CD4-positive, alpha-beta T cell treated with Interleukin-6 for 4 hours (primary cell): ENCODE results near the gene MAPK6.

Source experiments
- DNase-seq: peaks from one replicate; pipeline ENCODE4 v3.0.0-alpha.2; 2020; ENCODE audit warnings: mixed read lengths

The MAPK6 gene

DNA sequence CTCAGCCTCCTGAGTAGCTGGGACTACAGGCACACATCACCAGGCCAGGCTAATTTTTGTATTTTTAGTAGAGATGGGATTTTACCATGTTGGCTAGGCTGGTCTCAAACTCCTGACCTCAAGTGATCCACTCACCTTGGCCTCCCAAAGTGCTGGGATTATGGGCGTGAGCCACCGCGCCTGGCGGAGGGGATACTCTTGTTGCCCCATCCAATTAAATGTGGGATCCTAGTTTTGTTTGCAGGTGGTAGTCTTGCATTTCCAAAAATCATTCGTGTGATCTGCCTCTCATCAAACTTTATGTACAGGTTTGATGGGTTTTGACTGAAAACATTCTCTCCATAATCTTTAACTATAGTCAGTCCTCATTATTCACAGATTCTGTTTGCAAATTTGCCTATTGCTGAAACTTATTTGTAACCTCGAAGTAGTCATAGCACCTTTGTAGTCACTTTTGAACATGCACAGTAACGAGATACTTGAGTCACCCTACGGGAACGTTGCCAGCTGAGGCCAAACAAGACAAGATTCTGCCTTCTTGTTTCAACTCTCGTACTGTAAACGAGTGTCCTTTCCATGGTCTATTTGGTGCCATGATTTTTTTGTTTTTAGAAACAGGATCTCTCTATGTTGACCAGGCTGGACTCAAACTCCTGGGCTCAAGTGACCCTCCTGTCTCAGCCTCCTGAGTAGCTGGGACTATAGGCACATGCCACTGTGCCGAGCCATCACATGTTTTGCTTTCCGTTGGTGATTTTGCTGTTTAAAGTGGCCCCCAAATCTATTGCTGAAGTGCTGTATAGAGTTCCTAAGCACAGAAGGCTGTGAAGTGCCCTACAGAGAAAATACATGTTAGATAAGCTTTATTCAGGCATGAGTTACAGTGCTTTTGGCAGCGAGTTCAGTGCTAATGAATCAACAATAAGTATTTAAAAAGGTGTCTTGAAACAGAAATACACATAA lies 8.1 kb upstream of the MAPK6 start:
- no peak for DNase-seq

DNA sequence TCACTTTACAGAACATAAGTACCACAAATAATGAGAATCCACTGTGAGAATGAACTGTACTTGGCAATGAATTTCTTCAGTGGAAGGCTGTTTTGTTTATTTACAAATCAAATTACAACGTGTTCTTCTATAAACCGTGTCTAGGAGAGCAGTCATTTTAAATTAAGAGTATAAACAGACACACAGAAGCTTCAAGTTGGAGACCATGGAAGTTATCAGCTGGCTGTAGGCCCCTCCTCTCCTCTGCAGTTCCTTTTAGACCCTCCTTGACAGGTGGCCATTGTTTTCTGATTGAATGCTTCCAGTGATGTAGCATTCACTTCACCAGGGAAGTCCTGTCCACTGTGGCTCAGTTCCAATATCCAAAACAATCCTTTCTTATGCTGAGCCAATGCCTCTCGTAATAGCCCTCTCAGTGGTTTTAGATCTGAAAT lies 7.3 kb upstream of the MAPK6 start:
- no peak for DNase-seq

DNA sequence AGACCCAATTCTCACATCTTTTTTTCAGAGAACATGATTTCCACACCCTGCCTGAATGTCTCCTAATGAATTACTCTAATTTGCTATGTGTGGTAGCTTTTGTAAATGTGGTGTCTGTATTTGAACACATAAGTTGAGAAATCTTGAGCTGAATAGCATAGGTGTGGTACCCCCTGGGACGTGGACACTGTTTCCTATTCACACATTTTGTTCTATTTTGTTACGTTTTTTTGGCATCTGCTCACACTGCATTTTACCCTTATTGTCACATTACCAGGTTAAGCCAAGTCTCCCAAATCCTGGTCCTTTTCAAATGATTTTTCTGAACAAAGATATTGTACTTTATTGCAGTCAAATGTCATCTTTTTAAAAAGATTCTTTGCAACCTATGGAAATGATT lies 6.8 kb upstream of the MAPK6 start:
- no peak for DNase-seq

DNA sequence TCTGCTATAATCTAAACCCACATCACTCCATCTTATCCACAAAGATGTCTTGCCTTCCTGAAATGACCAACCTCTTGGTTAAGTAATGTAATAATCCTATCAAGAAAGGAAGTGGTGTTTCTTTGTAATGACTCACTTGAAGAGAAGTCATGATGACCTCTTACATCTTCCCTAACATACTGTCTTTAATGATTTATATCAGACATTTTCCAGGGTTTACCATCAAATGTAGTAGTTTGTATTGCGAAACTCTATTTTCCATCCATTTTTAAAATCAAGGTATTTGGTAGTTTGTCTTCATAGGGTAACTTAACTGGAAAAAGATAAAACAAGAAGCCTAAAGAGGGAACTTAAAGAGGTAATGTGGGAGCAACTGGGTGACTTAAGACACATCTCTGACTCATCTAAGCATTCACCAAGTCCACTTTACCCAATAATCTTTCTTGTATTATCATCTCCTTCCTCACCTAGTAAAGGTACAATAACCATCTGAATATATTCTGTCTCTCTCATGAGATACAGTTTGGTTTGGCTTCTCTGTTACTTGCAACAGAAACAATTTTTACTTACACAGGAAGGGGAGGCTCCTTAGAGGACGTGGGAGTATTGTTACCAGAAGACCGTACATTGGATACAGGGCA lies 5.7 kb upstream of the MAPK6 start:
- no peak for DNase-seq

DNA sequence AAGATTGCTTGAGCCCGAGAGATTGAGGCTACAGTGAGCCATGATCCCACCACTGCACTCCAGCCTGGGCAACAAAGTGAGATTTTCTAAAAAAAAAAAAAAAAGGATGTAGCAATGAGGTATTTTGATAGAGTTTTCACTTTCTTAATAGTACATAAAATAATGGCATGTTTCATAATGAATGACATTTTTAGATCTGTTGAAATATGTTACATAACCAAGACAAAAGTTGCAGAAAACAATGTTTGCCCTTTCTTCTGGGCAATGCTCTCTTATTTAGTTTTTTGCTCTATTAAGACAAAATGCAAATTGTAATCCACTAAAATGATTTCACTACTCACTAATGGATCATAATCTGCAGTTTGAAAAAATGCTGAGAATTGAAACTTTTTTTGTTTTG lies 4.4 kb upstream of the MAPK6 start:
- DNase-seq = no peak

DNA sequence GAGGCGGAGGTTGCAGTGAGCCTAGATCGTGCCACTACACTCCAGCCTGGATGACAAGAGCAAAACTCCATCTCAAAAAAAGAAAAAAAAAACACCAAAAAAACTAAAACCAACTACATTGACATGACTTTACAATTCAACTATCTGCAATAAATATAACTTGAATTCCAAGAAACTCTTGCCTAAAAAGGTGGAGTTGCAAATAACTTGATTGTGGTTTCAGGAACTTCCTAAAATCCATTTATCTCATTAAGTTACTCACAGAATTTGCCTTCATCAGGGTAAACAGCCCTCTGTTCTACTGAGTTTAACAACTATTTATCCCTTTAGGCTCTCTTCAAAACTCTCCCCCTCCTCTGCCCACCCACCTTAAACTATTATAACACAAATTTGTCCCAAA lies 2.7 kb upstream of the MAPK6 start:
- DNase-seq = no peak

DNA sequence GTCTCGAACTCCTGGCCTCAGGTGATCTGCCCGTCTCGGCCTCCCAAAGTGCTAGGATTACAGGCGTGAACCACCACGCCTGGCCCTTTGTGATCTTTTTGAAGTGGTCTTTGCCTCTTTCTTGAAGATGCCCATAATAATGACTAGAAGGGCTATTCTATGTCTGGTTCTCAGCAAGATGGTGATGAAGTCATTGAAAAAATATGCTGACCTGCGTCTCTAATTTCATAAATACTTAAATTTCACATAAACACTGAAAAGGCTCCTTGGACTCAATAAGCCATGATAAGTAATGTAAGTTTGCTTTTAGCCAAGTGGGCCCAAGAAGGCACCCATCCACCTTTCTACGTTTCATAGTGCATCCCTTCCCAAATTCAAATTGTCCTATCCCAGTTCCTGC lies 775 bp upstream of the MAPK6 start:
- DNase-seq = no peak

DNA sequence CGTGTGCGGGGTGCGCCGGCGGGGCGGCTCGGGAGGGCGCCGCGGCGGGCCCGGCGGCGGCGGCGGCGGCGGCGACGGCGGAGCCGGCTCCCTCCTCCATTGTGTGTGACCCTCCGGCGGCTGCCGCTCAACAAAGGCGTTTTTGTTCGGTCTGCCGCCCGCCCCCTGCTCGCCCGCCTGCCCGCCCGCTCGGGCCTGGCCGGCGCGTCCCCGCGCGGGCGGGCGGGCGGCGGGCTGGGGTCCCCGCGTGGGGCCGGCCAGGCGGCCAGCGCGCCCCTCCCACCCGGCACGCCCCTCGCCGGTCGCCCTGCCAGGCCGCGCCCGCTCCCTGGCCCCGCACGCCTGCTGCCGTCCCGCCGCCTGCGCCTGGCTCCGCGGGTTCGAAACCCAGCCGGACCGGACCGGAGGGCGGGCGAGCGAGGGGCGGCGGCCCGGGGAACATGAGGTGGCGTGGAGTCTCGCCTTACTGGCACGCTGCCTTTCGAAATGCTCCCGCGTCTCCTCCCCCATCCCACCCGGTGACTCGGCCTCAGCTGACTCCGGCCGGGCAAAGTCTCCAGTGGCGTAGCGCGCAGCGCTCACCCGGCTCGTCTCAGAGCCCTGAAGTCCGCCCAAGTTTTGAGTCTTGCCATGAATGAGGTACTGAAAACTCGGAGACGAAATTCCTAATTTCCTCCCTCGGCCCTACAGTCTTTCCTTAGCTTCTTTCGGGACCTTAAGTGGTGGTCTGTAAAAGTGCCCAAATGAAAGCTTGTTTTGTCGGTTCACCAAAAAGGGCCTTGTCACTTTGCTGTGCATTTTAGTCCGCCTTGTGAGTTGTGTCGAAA lies 588 bp downstream of the MAPK6 start:
- DNase-seq = peak; percentile 58

DNA sequence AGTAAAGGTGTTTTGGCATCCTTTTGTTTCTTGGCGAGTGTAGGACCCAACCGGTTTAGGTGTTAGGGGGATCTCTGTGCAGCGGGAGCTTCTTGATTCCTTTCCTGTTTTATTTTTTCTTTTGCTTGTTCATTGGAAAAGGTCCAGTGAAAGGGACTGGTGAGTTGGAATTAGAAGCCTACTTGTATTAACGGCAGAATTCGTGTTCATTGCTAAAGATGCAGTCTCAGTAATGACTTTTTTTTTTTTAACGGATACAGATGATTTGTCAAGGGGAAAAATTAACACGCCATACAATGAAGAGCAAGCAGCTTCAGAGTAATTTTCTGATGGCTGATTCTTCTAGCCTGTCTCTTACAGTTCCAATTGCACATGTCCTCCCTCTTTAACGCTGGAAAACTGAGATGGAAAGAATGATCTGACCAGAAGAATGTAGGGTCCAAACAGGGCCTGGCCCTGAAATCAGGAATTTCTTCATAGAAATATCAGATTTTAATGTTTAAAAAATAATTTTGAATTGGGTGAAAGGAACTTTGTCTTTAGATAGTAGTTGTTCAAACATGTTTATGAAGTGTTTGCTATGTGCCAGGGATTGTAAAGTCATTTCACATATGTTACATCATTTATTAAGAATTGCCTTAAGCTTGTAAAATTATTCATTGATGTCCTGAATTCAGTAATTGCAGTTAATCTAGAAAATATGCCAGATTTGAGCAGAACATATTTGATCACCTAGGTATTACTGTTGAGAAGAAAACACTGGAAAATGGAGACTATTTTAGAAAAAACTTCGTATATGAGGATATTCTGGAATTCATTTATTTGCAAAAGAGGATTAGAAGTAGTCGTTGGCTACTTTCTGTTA lies 1.4 kb downstream of the MAPK6 start:
- peak; percentile 5 for DNase-seq

DNA sequence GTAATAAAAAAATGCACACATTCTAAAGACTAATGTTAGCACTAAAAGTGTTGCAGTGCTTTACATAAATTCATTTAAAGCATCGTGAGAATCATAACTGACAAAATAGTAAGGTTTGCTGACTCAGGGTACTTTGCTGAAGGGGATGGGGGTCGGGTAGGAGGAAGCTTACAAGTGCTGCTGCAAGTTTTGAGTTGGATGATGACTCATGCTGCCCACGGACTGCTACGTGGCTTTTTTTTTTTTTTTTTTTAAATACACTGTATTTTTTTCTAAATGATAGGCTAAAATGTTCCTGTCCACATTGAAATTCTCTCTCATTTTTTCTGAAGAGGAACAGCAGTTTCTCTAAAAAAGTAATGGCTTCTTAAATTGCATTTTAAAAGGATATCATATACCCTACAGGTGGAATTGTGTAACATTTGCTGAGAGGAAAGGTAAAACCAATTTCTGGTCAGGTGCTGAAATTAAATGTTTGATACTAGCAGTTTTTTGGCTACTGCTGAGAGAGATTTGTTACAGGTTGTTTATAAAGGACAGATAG lies 2.2 kb downstream of the MAPK6 start:
- peak; percentile 79 for DNase-seq

DNA sequence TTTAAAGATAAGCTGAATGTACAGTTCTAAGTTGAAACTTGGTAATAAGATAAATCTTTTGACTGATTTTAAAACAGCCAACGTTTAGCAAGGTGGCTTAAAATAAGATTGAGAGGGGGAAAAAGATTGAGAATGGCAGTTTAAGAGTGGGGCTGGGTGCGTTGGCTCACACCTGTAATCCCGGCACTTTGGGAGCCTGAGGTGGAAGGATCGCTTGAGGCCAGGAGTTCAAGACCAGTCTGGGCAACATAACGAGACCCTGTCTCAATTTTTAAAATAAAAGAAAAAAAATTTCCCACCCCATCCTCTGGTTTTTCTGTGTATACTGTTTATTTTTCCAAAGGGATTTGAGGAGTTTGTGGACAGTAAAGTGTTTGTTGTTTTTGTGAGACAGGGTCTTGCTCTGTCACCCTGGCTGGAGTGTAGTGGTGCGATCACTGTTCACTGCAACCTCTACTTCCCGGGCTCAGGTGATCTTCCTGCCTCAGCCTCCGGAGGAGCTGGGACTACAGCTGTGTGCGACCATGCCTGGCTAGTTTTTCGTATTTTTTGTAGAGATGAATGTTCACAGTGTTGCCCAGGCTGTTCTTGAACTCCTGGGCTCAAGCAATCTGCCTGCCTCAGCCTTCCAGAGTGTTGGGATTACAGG lies 3.0 kb downstream of the MAPK6 start:
- DNase-seq = no peak

DNA sequence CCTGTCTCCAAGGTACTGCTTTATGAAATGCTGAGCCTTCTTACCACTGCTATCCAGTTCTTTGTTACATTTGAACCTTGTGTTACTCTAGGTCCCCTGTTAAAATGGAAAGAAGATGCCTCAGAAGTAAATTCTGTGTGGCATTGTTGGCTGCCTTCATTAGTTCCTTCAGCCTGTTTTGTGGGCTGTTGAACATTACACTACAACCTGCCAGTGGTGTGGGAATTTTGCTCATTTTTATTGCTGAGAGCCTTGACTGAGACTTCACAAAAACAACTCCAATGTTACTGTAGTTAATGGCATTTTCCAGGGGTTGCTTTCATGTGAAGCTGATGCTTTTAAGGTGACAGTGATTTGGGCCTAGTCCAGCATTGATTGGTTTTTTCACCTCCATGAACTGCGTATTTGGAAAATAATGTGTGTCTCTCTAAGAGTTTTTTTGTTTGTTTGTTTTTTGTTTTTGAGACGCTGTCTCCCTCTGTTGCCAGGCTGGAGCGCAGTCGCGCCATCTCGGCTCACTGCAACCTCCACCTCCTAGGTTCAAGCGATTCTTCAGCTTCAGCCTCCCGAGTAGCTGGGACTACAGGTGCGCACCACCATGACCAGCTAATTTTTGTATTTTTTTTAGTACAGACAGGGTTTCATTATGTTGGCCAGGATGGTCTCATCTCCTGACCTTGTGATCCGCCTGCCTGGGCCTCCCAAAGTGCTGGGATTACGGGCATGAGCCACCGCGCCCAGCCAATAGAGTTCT lies 4.3 kb downstream of the MAPK6 start:
- DNase-seq = no peak

DNA sequence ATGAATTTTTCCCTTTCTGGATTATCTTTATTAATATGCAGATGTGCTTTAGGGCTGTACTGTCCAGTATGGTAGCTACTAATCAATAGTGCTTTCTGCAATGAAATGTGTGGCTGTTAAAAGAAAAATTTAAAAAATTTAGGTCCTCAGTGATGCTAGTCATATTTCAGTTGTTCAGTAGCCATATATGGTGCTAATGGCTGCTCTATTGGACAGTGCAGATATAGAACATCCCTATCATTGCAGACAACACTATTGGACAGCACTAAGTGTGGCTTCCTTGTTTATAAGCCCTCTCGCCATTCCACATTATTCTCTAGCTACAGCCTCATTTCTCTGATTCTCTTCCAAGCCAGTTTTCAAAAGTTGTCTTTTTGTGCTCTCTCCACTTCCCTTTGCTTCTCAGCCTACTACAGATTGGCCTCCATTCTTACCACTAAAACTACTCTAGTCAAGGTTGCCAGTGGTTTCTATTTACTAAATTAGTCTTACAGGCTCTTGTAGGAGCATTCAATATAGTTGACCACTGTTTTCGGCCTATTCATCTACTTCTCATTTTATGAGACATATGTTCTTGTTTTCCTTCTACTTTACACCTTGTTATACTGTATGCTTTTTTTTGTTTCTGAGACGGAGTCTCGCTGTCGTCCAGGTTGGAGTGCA lies 9.5 kb downstream of the MAPK6 start:
- no peak for DNase-seq

DNA sequence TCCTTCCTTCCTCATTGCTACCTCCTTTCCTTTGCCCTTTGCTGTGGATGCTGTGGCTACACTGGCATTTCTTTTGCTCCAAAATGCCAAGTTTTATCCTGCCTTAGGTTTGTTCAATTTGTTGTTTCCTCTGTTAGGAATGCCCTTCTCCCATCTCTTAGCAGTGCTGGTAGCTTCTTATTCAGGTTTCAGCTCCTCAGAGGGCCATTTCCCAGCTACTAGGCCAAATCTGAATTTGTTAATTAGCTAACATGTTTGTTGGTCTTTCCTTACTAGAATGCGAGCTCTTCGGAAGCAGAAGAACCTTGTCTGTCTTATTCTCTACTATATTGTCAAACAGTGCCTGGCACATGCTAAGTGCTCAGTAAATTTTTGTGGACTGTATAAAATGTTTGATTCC lies 11.0 kb downstream of the MAPK6 start:
- DNase-seq = no peak

DNA sequence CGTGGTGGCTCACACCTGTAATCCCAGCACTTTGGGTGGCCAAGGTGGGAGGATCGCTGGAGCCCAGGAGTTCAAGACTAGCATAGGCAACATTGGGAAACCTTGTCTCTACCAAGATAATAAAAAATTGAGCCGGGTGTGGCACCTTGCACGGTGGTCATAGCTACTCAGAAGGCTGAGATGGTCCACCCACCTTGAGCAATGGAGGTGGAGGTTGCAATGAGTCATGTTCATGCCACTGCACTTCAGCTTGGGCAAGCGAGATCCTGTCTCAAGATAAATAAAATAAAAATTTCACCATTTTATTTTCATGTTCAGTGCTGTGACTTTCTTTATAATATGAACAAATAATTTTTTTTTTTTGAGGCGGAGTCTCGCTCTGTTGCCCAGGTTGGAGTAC lies 12.5 kb downstream of the MAPK6 start:
- peak; percentile 3 for DNase-seq

DNA sequence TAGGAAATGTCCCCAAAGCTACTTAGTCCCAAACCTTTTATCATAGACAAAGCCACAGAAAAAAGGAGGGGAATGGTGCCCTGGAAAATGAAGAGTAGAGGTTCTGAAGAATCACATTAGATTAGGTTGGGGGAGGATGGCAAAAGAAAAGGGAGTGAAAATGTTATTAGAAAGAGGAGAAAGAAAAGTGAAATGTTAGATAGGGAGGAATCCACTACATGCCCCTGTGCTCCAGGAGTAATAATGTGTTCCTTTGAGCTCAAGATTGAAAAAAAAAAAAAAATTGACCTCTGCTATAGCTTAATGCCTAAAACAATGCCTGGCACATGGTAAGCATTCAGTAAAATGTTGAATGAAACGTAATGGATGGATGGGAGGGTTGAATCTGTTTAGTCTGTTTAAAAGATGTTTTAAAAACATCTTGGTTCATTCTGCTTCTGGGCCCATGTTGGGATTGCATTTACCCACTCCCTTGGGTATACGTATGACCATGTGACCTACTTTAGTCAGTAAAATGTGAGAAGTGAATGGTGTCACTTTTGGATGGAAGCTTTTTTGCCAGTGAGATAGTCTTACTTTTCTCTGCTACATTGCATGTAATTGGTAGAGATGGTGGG lies 19.0 kb downstream of the MAPK6 start:
- no peak for DNase-seq

DNA sequence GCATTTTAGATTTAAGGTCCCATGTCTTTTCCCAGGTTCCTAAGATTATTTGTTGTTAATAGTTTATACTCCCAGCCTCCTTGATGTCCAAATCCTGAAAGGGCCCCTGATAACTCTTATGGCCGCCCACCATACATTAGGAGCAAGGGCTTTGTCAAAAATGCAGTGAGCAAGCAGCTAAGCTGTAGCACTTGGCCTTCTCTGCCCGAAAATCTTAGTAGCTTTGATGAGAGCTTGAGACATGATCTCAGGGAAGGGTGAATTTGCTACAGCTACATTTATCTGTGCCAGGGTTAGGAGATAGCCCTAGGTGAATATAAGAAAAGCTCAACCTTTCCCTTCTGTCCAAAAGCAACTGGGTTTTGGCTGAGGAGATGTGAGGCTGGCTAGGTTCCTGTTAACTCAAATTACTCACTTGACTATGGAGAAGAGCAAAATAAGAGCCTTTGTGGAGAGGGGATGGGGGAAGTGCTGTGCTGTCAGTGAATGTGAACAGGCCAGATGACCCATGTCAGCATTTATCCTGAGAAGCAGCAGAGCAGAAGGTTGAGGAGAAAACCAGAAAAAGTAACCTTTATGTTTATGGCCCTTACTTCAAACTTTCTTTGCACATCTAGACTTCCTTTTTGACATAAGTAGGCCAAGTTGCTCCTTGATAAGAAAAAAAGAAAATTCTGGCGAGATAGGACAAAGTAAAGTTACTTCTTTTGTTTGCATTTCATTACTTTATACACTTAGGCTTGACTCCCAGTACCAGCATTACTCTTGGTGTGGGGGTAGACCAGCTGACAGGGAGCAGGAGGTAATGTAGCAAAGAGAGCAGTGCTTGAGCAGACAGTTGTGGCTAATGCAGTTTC lies 21.1 kb downstream of the MAPK6 start:
- no peak for DNase-seq

DNA sequence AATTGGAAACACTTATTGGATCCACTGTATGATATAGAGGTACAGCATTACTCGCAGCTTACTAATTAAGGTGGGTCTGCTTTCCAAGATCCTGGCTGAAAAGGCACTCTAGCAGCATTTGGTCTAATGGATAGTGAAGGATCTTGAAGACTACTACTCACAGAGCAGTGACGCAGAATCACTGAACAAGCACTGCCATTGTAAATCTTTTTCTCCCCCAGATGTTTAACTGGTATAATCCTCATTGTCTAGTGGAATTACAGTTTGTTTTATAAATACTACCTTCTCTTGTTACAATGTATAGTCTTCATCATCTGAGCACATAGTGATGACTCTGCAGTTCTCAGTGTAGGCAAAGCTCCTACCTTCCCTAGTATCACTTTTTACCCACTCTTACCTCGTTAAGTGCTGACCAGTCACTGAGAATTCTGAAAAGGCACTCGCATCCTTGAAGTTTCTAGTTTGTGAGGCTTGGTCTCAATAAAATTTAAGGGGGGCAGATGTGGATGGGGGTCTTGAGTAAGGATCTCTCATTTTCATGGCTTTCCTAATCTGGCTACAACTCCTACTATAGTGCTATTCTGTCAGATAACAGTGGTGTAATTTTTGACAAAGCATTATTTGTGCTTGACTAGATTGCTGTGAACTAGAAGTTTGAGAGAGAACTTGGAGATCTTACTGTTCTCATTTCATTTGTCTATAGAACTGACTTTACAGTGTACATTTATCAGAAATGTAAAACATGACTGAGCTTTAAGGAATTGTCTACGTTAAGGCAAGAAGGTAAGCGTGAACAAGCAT lies 23.2 kb downstream of the MAPK6 start:
- DNase-seq = no peak
